Memory B cell (primary cell): ENCODE results near the gene FAM72B.
A peak's percentile ranks its signal among the peaks of the same experiment; 100 is the strongest.
"Not testable (repeated sequence)": the region's sequence is repeated elsewhere in the genome, so short reads cannot be mapped to it uniquely, and the experiment has no call there.

Experiments used
- ATAC-seq: fragments of 150-1000 bp; cut with Tn5 transposase; 2 replicates; pipeline ENCODE4 v1.10.0; 2021; ENCODE audit warnings: low read depth, mild to moderate bottlenecking, moderate library complexity
- DNase-seq, 2 donors: peaks; one replicate each; pipeline ENCODE4 v3.0.0; 2022; ENCODE audit warnings: low spot score in 2 of 2
- H3K27ac Mint-ChIP-seq: one replicate; pipeline ENCODE4 v1.8.0; 2022; ENCODE audit warnings: mild to moderate bottlenecking, moderate library complexity, mixed read lengths
- H3K27me3 Mint-ChIP-seq: one replicate; pipeline ENCODE4 v1.8.0; 2022; ENCODE audit warnings: mixed read lengths
- H3K36me3 Mint-ChIP-seq: one replicate; pipeline ENCODE4 v1.8.0; 2022; ENCODE audit warnings: mild to moderate bottlenecking, mixed read lengths
- H3K4me1 Mint-ChIP-seq: one replicate; pipeline ENCODE4 v1.8.0; 2022; ENCODE audit warnings: mixed read lengths
- H3K4me3 Mint-ChIP-seq: one replicate; pipeline ENCODE4 v1.8.0; 2022; ENCODE audit warnings: mild to moderate bottlenecking, moderate library complexity, mixed read lengths
- H3K9me3 Mint-ChIP-seq: one replicate; pipeline ENCODE4 v1.8.0; 2022; ENCODE audit warnings: mixed read lengths

Gene FAM72B

DNA sequence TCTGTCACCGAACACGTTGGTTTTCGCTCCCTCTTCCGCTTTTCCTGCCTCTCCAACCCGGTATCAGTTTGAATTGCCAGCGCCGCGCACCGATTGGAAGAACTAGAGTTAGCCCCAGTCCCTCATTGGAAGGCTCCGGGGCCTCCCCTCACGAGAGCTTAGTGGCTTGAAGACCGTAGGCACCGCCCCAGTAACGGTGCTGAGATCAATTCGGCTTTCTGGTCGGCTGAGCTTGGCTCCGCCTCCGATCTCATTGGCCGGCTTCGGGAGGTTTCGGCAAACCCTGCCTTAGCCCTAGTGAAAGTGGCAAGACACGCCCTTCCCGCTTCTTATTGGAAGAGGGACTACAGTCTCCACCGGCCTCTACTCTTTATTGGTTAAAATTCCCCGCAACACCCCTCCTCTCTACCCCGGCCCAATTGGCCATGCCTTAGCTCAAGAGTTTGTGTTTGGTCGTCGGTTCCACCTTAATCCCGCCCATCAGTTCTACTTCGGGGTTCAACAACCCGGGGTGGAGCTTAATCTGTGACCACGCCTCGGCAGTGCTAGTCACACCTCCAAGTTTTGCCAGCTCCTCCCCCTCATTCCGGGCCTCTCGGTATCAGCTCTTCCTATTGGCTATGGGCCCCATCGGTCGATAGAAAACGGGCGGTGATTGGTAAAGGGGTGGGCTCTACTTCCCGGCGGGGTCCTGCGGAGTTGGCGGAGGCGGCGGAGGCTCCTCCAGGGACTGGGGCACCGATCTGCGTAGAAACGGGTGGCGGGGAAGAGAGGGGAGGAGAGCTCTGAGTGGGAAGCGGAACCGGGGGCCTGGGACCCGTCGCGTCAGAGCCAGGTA is at the start of gene FAM72B, which contains the start of gene SRGAP2C:
Gene FAM72B (minus strand): TSS at position 51 of the 838 bp plus-strand sequence. CDS start 851 bp downstream, outside the sequence.
Gene SRGAP2C (plus strand): TSS at position 686 of the 838 bp plus-strand sequence. CDS start 2,472 bp downstream, outside the sequence.
- H3K4me3 Mint-ChIP-seq, result peak within 1 kb of the TSS; percentile 98
- ATAC-seq, result peak; percentile 72
- not testable (repeated sequence) for H3K27me3 Mint-ChIP-seq, H3K36me3 Mint-ChIP-seq, H3K9me3 Mint-ChIP-seq, H3K4me1 Mint-ChIP-seq
- H3K27ac Mint-ChIP-seq, result peak within 1 kb of the TSS; percentile 79
- DNase-seq, result peak; percentile 82 to 91

DNA sequence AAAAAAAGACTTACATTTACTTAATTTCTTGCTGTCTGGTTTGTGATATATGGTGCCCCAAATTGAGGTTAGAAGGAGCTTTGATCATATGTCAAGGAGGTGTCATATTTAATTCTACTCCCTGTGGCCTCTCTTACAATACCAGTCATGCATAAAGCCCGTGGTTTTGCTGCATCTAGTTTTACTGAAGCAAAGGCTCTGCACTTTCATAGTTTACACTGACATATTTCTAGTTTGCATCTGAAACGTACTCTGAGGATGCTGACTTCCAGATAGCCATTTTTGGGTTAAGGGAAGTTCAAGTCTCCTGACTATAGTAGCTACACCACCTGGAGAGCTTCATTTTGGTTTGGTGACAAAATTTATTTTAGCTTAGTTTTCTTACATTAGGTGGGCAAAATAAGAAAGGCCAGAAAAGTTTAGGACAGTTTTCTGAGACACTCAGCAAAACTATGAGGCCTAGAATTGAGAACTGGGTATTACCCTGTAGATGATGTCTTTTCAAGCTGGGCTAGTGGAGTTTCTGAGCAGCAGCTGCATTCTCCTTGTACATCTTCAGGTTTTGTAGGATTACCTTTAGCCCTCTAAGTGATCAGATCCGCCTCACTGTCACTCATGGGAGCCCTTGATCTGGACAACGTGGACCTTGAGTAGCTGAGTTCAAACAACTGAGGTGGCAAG is 48.4 kb upstream of the FAM72B start:
- not testable (repeated sequence) for H3K27me3 Mint-ChIP-seq
- peak; percentile 89 for ATAC-seq

GRCh38 chr1:121230636-121231035 is 46.5 kb upstream of the FAM72B start:
- H3K36me3 Mint-ChIP-seq, H3K9me3 Mint-ChIP-seq, H3K27ac Mint-ChIP-seq, H3K4me3 Mint-ChIP-seq, ATAC-seq, H3K4me1 Mint-ChIP-seq, H3K27me3 Mint-ChIP-seq, DNase-seq: not testable (repeated sequence)

More for the DNA sequence above, 48.4 kb upstream of the FAM72B start:
- not testable (repeated sequence) for H3K4me1 Mint-ChIP-seq, H3K4me3 Mint-ChIP-seq, DNase-seq, H3K9me3 Mint-ChIP-seq, H3K27ac Mint-ChIP-seq, H3K36me3 Mint-ChIP-seq

- DNase-seq, H3K27ac Mint-ChIP-seq, H3K4me1 Mint-ChIP-seq, H3K4me3 Mint-ChIP-seq, H3K27me3 Mint-ChIP-seq, H3K9me3 Mint-ChIP-seq, H3K36me3 Mint-ChIP-seq, ATAC-seq: not testable (repeated sequence)
These were observed 43.6 kb upstream of the FAM72B start for GRCh38 chr1:121227544-121228330.

DNA sequence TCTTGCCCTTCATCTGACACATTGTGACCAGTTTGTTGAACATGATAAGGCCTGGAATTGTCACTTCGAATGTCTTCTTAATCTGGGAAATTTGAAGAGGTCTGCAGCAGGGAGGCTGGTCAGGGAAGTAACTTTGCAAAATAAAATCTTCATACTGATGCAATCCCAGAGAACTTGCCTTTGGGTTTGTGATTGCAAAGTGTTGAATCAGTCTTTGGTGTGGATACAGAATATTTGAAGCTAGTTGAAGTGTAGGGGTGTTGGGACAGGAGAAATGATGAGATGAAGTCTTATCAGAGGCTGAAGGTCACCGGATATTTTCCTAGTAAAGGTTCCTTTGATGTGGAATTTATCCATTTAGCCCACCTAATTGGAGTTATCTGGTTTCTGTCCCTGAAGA is 42.8 kb upstream of the FAM72B start:
- H3K4me3 Mint-ChIP-seq, H3K27ac Mint-ChIP-seq, H3K27me3 Mint-ChIP-seq, H3K4me1 Mint-ChIP-seq, ATAC-seq, H3K36me3 Mint-ChIP-seq, DNase-seq, H3K9me3 Mint-ChIP-seq: not testable (repeated sequence)

DNA sequence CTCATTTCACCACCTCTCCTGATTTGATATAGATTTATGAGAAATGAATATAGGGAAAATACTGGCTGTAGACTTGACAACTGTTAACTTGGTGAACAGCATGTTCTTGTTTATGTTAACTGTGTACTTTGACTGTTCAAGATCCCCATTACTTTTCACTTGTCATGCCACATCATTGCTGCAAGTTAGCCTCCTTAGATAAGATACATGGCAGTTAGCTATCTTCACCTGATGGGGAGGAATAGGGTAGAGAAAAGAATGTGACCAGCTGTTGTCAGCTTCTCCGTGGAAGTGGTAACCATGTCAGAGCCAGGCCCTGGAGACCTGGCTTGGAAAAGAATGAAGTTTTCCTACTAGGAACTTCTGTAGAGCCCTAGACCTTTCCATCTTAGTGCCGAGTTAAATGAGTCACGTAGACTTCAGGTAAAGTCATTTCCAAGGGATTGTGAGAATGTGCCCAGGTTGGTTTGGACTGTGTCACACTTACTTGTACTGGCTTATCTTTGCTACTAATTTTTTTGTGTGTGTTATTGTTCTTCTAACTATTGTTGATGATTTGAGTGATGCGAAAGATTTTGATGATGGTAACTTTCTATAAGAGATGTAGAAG is 42.3 kb upstream of the FAM72B start:
- not testable (repeated sequence) for H3K4me3 Mint-ChIP-seq, H3K27ac Mint-ChIP-seq, H3K4me1 Mint-ChIP-seq, H3K27me3 Mint-ChIP-seq, DNase-seq, H3K36me3 Mint-ChIP-seq, ATAC-seq, H3K9me3 Mint-ChIP-seq

- ATAC-seq, result peak; percentile 90
- Mint-ChIP-seq H3K4me3 (peak overlapping the region; percentile 16), H3K27ac (peak overlapping the region; percentile 81)
- H3K27me3 Mint-ChIP-seq, H3K9me3 Mint-ChIP-seq, H3K36me3 Mint-ChIP-seq, DNase-seq, H3K4me1 Mint-ChIP-seq: not testable (repeated sequence)
These were observed 40.6 kb upstream of the FAM72B start for GRCh38 chr1:121224714-121225113.

DNA sequence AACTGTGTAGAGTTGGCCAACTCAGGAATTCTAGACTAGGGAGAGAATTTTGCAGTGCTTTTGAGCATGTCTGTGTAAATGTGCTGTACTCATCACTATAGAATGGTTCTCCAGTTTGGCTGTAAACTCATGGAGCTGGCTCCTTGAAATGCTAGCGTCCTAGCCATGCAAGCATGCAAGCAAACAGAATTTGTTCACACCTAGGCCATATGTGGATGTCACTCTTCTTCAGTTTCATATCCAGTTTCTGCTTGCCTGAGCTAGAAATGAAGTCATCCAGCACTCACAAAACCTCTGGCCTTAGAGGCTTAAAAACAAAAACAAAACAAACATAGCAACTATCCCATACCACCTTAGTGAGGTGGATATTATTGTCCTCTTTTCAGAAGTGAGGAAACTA is 37.6 kb upstream of the FAM72B start:
- DNase-seq (peak; percentile 26 to 28), ATAC-seq (peak; percentile 68)
- H3K27me3 Mint-ChIP-seq, H3K4me3 Mint-ChIP-seq, H3K4me1 Mint-ChIP-seq, H3K9me3 Mint-ChIP-seq, H3K36me3 Mint-ChIP-seq: not testable (repeated sequence)
- peak overlapping the region; percentile 84 for H3K27ac Mint-ChIP-seq

DNA sequence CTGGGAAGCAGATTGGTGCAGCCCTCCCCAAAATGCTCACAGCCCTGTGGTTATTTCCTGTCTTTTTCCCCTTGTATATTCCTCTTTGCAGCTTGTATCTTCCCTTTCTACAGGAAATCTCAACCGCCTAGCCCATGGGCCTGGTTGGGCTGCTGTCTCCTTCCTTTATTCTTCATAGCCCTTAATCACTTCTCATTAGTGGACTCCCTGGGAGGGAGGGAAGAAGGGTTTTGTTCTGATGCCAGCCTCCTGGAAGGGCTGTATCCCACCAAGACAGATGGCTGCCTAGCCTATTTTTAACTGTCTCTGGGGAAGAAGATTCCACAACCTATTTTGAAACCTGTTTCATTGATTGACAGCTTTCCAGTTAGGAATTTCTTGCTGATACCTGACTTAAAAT is 32.5 kb upstream of the FAM72B start:
- H3K4me3 Mint-ChIP-seq, H3K9me3 Mint-ChIP-seq, H3K27me3 Mint-ChIP-seq: not testable (repeated sequence)

DNA sequence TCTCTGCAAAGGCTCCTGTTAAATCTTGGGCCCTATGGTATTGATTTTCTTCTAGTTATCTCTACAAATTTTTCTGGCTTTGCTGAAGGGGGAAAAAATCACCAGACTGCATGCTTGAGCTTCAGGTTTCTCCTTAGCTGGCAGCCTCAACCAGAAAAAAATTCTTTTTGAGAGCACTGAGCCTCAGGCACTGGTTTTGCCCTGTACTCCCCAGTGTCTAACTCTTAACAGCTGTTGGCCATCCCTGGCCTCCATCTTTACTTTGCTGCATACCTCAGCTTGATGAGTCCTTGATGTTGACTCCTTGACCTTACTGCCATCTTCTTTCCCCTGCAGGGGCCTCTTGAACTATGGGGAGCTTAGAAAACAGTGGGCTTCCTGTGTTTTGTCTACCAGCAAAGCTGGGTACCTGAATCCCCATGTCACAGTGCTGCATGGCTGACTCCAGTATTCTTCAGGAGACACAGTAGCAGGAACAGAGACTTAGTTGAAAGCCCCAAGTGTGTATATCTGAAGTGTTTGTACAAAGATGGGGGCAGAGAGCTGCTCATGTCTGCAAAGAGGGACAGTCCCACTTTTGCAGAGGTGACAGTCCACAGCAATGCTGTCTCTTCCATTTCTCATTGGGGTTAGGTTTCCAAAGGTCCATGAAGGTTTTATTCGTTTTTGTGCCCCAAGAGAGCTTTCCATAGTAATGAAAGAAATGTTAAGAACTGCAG is 31.7 kb upstream of the FAM72B start:
- not testable (repeated sequence) for H3K27me3 Mint-ChIP-seq, H3K36me3 Mint-ChIP-seq, H3K27ac Mint-ChIP-seq, H3K4me3 Mint-ChIP-seq, H3K9me3 Mint-ChIP-seq, H3K4me1 Mint-ChIP-seq, DNase-seq, ATAC-seq

More for the DNA sequence above, 32.5 kb upstream of the FAM72B start:
- not testable (repeated sequence) for H3K27ac Mint-ChIP-seq, H3K4me1 Mint-ChIP-seq, ATAC-seq, DNase-seq, H3K36me3 Mint-ChIP-seq

GRCh38 chr1:121214544-121215156 is 30.5 kb upstream of the FAM72B start:
- ATAC-seq, result peak; percentile 96
- H3K4me3 Mint-ChIP-seq, H3K9me3 Mint-ChIP-seq, H3K36me3 Mint-ChIP-seq, DNase-seq, H3K4me1 Mint-ChIP-seq, H3K27me3 Mint-ChIP-seq, H3K27ac Mint-ChIP-seq: not testable (repeated sequence)

- not testable (repeated sequence) for H3K4me3 Mint-ChIP-seq, H3K27ac Mint-ChIP-seq, H3K27me3 Mint-ChIP-seq, H3K4me1 Mint-ChIP-seq, H3K36me3 Mint-ChIP-seq, DNase-seq, H3K9me3 Mint-ChIP-seq, ATAC-seq
These were observed 29.4 kb upstream of the FAM72B start for GRCh38 chr1:121213491-121213890.

DNA sequence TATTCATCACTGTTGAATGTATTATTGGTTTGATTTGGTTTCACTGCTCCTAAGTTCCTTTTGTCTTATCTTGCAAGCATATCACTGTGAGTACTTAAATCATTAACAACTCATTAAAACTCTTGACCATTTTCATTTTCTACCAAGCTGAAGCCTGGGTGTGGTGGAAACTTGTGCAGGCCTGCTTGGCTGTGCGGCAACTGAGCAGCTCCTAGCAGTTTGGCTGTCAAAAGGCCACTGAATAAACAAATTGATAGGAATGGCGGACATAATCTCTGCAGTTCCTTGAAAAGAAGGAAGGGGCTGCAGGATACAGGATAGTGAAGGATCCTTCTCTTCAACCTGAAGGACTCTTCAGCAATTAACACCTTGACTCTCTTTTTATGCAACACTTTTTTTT is 26.6 kb upstream of the FAM72B start:
- H3K27me3 Mint-ChIP-seq, H3K4me3 Mint-ChIP-seq, DNase-seq, H3K36me3 Mint-ChIP-seq, H3K27ac Mint-ChIP-seq, H3K4me1 Mint-ChIP-seq, H3K9me3 Mint-ChIP-seq, ATAC-seq: not testable (repeated sequence)
